Activated CD8-positive, alpha-beta memory T cell treated with anti-CD3 and anti-CD28 coated beads for 48 hours (primary cell): ENCODE measurements around the gene SMAD1.
"Not testable (repeated sequence)": the region's sequence is repeated elsewhere in the genome, so short reads cannot be mapped to it uniquely, and the experiment has no call there.

Experiments
- DNase-seq, 3 experiments: peaks; one replicate each; pipeline ENCODE4 v3.0.0-alpha.2; 2020; ENCODE audit warnings: low read depth in 2 of 3, low spot score in 2 of 3

The SMAD1 gene

DNA sequence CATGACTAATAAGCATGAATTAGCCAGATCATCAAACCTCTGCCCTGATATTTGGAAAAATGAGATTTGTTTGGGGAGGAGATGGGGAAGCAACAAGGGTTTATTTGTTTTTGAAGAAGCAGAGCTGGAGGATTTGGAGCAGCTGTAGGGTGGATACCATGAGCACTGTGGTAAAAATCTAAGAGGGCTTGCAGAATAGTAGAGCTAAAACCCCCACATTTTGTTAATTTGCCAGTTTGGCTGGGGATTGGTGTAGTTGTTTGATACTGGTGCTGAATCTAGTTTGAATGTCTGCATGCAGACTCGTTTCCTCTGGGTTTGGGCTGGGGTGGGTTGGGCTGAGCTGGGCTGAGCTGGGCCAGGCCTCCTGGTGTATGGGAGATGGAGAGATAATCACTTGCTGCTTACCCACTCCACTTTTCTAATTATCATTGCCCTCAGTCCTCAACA lies 43.7 kb downstream of the SMAD1 start:
- no peak for DNase-seq

- DNase-seq, result no peak
These were observed 46.1 kb downstream of the SMAD1 start for GRCh38 chr4:145527773-145528172.

DNA sequence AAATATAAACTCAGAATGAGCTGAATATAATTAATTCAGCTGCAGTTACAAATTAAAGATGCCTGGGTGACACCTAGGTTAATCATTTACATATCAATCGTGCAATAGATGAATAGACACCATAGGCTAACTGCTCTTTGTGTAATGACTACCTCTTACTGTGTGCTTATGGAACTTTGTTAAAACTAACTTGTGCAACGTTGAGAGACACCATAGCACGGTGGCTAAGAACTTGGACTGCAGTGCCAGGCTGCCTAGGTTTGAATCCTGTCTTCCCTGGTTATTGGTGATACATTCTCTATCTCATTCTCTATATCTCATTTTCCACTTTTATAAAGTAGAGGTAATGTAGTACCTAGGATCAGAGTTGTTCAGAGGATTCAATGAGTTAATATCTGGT lies 46.9 kb downstream of the SMAD1 start:
- DNase-seq, result no peak

- no peak for DNase-seq
These were observed 48.5 kb downstream of the SMAD1 start for GRCh38 chr4:145530189-145530588.

GRCh38 chr4:145530662-145531061 lies 49.0 kb downstream of the SMAD1 start:
- no peak for DNase-seq

- DNase-seq, result no peak
These were observed 49.6 kb downstream of the SMAD1 start for GRCh38 chr4:145531223-145531622.

DNA sequence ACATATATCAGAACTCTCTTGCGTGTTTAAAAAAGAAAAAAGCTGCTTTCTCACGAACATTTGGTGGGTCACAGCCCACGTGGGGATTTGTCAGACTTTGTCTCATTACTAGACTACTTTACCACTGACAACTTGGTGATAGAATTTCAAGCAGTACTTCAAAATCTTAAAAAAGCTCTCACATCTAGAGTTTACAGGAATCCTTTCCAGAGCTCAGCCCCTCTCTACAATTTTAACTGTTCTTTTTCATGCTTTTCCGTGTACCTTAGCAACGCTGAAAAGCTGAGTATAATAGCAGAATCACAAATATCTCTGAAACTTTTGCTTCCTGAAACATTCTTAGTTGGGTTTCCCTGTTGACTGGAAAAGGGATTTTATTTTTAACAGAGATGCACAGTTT lies 50.2 kb downstream of the SMAD1 start:
- DNase-seq, result no peak

GRCh38 chr4:145533001-145533400 lies 51.3 kb downstream of the SMAD1 start:
- DNase-seq, result no peak

DNA sequence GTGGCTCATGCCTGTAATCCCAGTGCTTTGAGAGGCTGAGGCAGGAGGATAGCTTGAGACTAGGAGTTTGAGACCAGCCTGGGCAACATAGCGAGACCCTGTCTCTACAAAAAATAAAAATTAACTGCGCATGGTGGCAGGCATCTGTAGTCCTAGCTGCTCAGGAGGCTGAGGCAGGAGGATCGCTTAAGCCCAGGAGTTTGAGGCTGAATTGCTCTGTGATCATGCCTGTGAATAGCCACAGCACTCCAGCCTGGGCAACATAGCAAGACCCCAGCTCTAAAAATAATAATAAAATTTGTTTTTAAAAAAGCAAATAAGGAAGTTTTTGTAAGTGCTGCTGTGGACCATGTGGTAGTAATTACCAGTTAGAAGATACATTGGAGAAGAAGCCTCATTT lies 51.8 kb downstream of the SMAD1 start:
- not testable (repeated sequence) for DNase-seq

- DNase-seq, result no peak
These were observed 52.3 kb downstream of the SMAD1 start for GRCh38 chr4:145533961-145534360.

DNA sequence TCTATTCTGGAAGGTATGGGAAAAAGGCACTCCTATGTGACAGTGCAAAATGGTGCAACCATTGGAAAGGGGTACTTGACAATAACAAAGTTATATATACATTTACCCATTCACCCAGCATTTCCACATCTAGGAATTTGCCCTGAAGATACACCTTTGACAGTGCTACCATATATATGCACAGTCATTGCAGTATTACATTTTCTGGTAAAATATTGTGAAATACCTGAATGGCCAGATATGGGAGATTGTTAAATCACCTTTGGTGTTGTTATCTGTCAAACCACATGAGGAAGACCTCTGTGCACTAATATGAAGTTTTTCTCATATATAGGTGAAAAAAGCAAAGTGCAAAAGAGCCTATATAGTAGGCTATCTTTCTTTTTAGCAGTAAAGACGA lies 53.5 kb downstream of the SMAD1 start:
- no peak for DNase-seq

DNA sequence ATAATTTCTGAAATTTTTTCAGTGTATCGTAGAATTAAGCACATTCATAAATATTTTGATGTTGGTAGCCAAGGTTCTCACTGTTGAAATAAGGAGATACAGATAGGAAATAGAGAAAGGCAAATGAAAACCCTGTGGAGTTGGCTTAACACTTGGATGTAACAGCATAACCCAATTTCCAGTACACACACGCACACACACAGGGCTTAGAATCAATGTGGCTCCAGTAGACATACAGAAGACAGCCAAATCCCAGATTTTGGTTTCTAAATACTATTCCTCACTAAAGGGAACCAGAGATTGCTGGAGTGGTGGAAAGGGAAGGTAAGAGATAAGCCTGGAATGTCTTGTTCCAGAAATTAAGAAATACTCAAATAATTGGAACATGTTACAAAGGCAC lies 54.4 kb downstream of the SMAD1 start:
- DNase-seq, result no peak

- no peak for DNase-seq
These were observed 56.9 kb downstream of the SMAD1 start for GRCh38 chr4:145538596-145538995.

GRCh38 chr4:145539671-145540070 lies 58.0 kb downstream of the SMAD1 start:
- no peak for DNase-seq

DNA sequence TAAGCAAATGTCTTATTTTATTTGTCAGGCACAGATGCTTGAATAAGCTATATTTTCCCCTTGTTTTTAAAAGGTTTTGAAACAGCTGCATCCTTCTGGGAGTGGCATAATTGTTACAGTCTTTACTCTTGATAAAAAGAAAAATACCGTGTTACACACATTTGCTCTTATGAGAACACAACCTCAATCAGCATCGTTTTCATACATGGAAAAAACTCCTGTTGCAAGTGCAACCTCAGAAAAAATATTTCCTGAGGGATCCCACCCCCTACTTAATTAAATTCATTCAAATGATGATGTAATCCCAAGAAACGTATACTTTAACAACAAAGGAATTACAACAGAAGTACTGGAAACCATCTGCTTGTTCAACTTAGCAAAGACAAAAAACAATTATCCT lies 58.6 kb downstream of the SMAD1 start:
- DNase-seq, result no peak

DNA sequence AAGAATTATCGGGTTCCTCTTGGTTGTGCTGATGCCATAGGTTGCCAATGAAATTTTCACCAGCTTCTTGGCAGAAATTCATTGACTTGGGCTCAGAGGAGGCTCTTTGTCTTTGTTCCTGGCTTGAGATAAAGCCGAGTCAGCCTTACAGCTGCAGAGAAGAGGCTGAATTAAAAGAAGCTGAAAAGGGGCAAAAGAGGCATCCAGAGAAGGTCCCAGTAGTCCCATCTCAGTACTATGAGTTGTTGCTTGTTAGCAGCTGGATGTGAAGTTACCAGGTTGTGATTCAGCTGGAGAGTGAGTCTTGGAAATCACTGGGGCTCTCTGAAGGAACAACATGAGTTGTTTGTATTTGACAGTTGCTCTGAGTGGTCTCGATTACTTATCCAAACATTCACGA lies 59.7 kb downstream of the SMAD1 start:
- no peak for DNase-seq

- DNase-seq, result no peak
These were observed 63.4 kb downstream of the SMAD1 start for GRCh38 chr4:145545031-145545430.

GRCh38 chr4:145545538-145546174 lies 64.0 kb downstream of the SMAD1 start:
- DNase-seq, result no peak

- no peak for DNase-seq
These were observed 64.7 kb downstream of the SMAD1 start for GRCh38 chr4:145546175-145546915.

- DNase-seq, result no peak
These were observed 70.0 kb downstream of the SMAD1 start for GRCh38 chr4:145551660-145552059.

DNA sequence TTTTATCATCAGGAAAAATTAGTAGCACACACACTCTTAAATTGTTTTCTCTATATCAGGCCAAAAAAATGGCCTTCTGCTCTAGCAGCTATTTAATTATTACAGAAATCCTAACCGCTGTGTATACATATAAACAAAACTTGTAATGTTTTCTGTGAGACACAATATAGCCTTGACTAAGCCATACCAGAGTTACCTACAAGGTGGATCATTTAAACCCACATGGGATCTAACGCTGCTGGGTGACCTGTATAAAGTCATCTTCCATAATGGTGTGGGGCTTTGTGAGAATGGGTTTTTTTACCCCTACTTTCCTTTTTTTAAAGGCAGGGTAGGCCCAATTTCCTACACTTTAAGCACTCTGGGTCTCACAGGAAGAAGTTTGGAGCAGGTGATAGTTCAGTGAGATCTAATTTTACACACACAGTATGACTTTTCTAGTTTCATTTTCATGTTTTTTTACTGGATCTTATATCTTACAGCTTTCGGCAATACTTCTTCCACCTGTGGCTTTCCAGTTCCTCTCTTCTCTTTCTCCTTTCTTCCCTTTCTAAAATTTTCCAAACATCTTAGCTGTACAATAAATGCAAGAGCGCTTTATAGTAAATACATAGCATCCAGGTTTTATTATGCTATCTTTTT lies 70.6 kb downstream of the SMAD1 start:
- no peak for DNase-seq

DNA sequence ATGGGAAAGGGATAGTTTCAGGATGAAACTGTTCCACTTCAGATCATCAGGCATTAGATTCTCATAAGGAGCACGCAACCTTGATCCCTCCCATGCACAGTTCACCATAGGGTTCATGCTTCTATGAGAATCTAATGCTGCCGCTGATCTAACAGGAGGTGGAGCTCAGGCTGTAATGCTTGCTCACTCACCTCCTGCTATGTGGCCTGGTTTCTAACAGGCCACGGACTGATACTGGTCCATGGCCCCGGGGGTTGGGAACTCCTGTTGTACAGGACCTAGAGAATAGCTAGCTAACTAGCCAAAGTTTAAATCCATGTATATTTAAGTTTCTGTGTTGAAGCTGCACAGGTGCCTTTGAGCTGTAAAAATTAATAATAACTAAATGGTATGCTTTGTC lies 71.7 kb downstream of the SMAD1 start:
- DNase-seq, result no peak
